OCI-LY1 (cell line): ENCODE results near the gene GBP5.

Source experiments
- H2AFZ ChIP-seq: fragments of 200-600 bp; sonication (generic), shearing (Covaris generic); 2 replicates; pipeline ENCODE4 v1.6.0; 2014; ENCODE audit warnings: antibody characterized with exemption, mild to moderate bottlenecking, low read length
- H3F3A ChIP-seq: fragments of 200-600 bp; sonication (generic), shearing (Covaris generic); 2 replicates; pipeline ENCODE4 v1.6.0; 2014; ENCODE audit warnings: mild to moderate bottlenecking, antibody characterized with exemption, low read length, moderate library complexity; ENCODE audit not compliant: insufficient read depth
- H3K27ac ChIP-seq: fragments of 200-600 bp; sonication (generic); 2 replicates; pipeline ENCODE4 v1.5.1; 2014; ENCODE audit warnings: low read length, mixed run types, mild to moderate bottlenecking, low read depth; ENCODE audit not compliant: poor library complexity, severe bottlenecking
- H3K27me3 ChIP-seq: fragments of 200-600 bp; sonication (generic); 2 replicates; pipeline ENCODE4 v1.6.0; 2014; ENCODE audit warnings: antibody characterized with exemption, mild to moderate bottlenecking, low read length, moderate library complexity; ENCODE audit not compliant: insufficient read depth
- H3K36me3 ChIP-seq: fragments of 200-600 bp; sonication (generic); 2 replicates; pipeline ENCODE4 v1.6.1; 2014; ENCODE audit warnings: mild to moderate bottlenecking, antibody characterized with exemption, low read length, moderate library complexity, mixed read lengths; ENCODE audit not compliant: insufficient read depth
- H3K4me1 ChIP-seq: fragments of 200-600 bp; sonication (generic); 2 replicates; pipeline ENCODE4 v1.5.1; 2014; ENCODE audit warnings: mild to moderate bottlenecking, low read length, moderate library complexity; ENCODE audit not compliant: insufficient read depth, severe bottlenecking
- H3K4me2 ChIP-seq: fragments of 200-600 bp; sonication (generic), shearing (Covaris generic); 2 replicates; pipeline ENCODE4 v1.6.1; 2014; ENCODE audit warnings: low read length
- H3K4me3 ChIP-seq: fragments of 200-600 bp; sonication (generic); 2 replicates; pipeline ENCODE4 v1.5.1; 2014; ENCODE audit warnings: low read length, low read depth, mild to moderate bottlenecking, mixed read lengths; ENCODE audit not compliant: poor library complexity, severe bottlenecking
- H3K79me2 ChIP-seq: fragments of 200-600 bp; shearing (Covaris generic); 2 replicates; pipeline ENCODE4 v1.6.1; 2016; ENCODE audit warnings: mixed run types, low read length, mixed read lengths; ENCODE audit not compliant: insufficient read depth
- H3K9ac ChIP-seq: fragments of 200-600 bp; sonication (generic), shearing (Covaris generic); 2 replicates; pipeline ENCODE4 v1.6.1; 2014; ENCODE audit warnings: mild to moderate bottlenecking, low read length, mixed read lengths
- H3K9me2 ChIP-seq: fragments of 200-600 bp; sonication (generic), shearing (Covaris generic); 2 replicates; pipeline ENCODE4 v1.6.1; 2014; ENCODE audit warnings: low read depth, mild to moderate bottlenecking, low read length, mixed read lengths
- H3K9me3 ChIP-seq: fragments of 200-600 bp; shearing (Covaris generic); 2 replicates; pipeline ENCODE4 v1.6.1; 2014; ENCODE audit warnings: low read length, mixed read lengths
- H4K20me1 ChIP-seq: fragments of 200-600 bp; sonication (generic), shearing (Covaris generic); 2 replicates; pipeline ENCODE4 v1.6.0; 2016; ENCODE audit warnings: mild to moderate bottlenecking, low read length; ENCODE audit not compliant: insufficient read depth
- EZH2 ChIP-seq: fragments of 200-600 bp; sonication (generic), shearing (Covaris generic); IDR thresholded peaks from 2 replicates; pipeline ENCODE4 v1.8.0; 2017; ENCODE audit warnings: borderline replicate concordance, mixed run types, mild to moderate bottlenecking, antibody characterized with exemption, low read length, moderate library complexity, mixed read lengths
- TF ChIP-seq, protein P1 (sequence below): fragments of 200-600 bp; sonication (generic), shearing (Covaris generic); IDR thresholded peaks from 2 replicates; pipeline ENCODE4 v1.5.1; 2017; ENCODE audit warnings: mild to moderate bottlenecking, antibody characterized with exemption, low read length, moderate library complexity, mixed read lengths

Gene GBP5

GRCh38 chr1:89298461-89298860, 25.8 kb upstream of the GBP5 start:
- H3K36me3 ChIP-seq, result no peaks in the 10 kb centered on the region
- TF ChIP-seq, protein P1, sequence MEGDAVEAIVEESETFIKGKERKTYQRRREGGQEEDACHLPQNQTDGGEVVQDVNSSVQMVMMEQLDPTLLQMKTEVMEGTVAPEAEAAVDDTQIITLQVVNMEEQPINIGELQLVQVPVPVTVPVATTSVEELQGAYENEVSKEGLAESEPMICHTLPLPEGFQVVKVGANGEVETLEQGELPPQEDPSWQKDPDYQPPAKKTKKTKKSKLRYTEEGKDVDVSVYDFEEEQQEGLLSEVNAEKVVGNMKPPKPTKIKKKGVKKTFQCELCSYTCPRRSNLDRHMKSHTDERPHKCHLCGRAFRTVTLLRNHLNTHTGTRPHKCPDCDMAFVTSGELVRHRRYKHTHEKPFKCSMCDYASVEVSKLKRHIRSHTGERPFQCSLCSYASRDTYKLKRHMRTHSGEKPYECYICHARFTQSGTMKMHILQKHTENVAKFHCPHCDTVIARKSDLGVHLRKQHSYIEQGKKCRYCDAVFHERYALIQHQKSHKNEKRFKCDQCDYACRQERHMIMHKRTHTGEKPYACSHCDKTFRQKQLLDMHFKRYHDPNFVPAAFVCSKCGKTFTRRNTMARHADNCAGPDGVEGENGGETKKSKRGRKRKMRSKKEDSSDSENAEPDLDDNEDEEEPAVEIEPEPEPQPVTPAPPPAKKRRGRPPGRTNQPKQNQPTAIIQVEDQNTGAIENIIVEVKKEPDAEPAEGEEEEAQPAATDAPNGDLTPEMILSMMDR, result no peak
- no peak for TF ChIP-seq EZH2
- H3K27ac ChIP-seq, result no peak overlapping the region
- no peaks in the 10 kb centered on the region for H3K27me3 ChIP-seq
- no peaks in the 10 kb centered on the region for H3K4me1 ChIP-seq
- H3K4me2 ChIP-seq, result no peak overlapping the region
- no peaks in the 10 kb centered on the region for H3K9me3 ChIP-seq
- H3K4me3 ChIP-seq, result no peak overlapping the region
- no peaks in the 10 kb centered on the region for H3F3A ChIP-seq
- no peak overlapping the region for H2AFZ ChIP-seq
- no peak overlapping the region for H3K9ac ChIP-seq
- no peaks in the 10 kb centered on the region for H3K9me2 ChIP-seq
- H3K79me2 ChIP-seq, result no peaks in the 10 kb centered on the region
- no peaks in the 10 kb centered on the region for H4K20me1 ChIP-seq

GRCh38 chr1:89295187-89295586, 22.5 kb upstream of the GBP5 start:
- no peaks in the 10 kb centered on the region for H3F3A ChIP-seq
- H3K9me3 ChIP-seq, result no peaks in the 10 kb centered on the region
- H2AFZ ChIP-seq, result no peak overlapping the region
- H3K9me2 ChIP-seq, result no peaks in the 10 kb centered on the region
- H3K4me3 ChIP-seq, result no peak overlapping the region
- H3K4me1 ChIP-seq, result no peaks in the 10 kb centered on the region
- no peak overlapping the region for H3K9ac ChIP-seq
- H4K20me1 ChIP-seq, result no peaks in the 10 kb centered on the region
- no peak overlapping the region for H3K27ac ChIP-seq
- TF ChIP-seq EZH2, result no peak
- TF ChIP-seq, protein P1, result no peak
- no peaks in the 10 kb centered on the region for H3K27me3 ChIP-seq
- H3K4me2 ChIP-seq, result no peak overlapping the region
- H3K79me2 ChIP-seq, result no peaks in the 10 kb centered on the region
- H3K36me3 ChIP-seq, result no peaks in the 10 kb centered on the region

DNA sequence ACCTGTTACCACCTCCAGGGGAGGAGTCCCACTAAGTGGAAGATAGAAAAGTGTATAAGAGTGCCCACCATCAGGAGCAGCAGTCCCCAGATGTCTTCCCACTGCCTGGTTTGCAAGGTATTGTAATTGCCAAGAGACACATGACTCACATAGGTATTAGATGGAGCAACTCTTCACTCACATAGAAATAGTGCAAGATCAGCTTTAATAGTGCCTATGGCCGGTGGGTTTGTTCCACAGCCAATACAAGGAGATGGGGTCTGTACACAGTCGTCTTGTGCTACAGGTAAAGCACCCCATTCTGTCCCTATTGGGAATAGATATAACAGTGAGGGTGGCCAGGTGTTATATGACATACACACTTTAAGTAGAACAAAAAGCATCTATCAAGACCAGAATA, 18.6 kb upstream of the GBP5 start:
- Histone ChIP-seq H3K9ac (no peak overlapping the region), H3K27me3 (no peaks in the 10 kb centered on the region), H3K79me2 (no peaks in the 10 kb centered on the region), H3K4me2 (no peak overlapping the region), H3K27ac (no peak overlapping the region), H3K4me3 (no peak overlapping the region), H3K36me3 (no peaks in the 10 kb centered on the region), H3F3A (no peaks in the 10 kb centered on the region), H3K9me3 (no peaks in the 10 kb centered on the region), H2AFZ (no peak overlapping the region), H4K20me1 (no peaks in the 10 kb centered on the region), H3K4me1 (no peaks in the 10 kb centered on the region), H3K9me2 (no peaks in the 10 kb centered on the region)
- no peak for TF ChIP-seq EZH2
- TF ChIP-seq, protein P1, result no peak
